OCI-LY3 (cell line): ENCODE results near the gene B3GNT9.

Experiments used
- H2AFZ ChIP-seq: fragments of 200-600, 300-600 bp; shearing (Covaris generic); 2 replicates; pipeline ENCODE4 v1.6.0; 2014; ENCODE audit warnings: antibody characterized with exemption, low read depth, low read length
- H3K27ac ChIP-seq: fragments of 200-600, 300-600 bp; sonication (generic); 2 replicates; pipeline ENCODE4 v1.5.1; 2014; ENCODE audit warnings: mild to moderate bottlenecking, low read length, moderate library complexity, mixed read lengths
- H3K27me3 ChIP-seq: fragments of 200-600, 300-600 bp; sonication (generic); 2 replicates; pipeline ENCODE4 v1.6.1; 2014; ENCODE audit warnings: low read depth, low read length, mixed read lengths
- H3K36me3 ChIP-seq: fragments of 200-600, 300-600 bp; sonication (generic); replicated peaks from 2 replicates; pipeline ENCODE3; 2014; ENCODE audit warnings: low read depth, low read length, mixed read lengths
- H3K4me1 ChIP-seq: fragments of 300-600, 200-600 bp; sonication (generic); 2 replicates; pipeline ENCODE4 v1.6.1; 2014; ENCODE audit warnings: low read length, mixed read lengths
- H3K4me2 ChIP-seq: fragments of 200-600, 300-600 bp; sonication (generic); 2 replicates; pipeline ENCODE4 v1.6.1; 2014; ENCODE audit warnings: low read length, mixed read lengths
- H3K4me3 ChIP-seq: fragments of 300-600, 200-600 bp; sonication (generic); 2 replicates; pipeline ENCODE4 v1.5.1; 2014; ENCODE audit warnings: antibody characterized with exemption, mild to moderate bottlenecking, low read length, moderate library complexity
- H3K79me2 ChIP-seq: fragments of 300-600, 200-600 bp; shearing (Covaris generic); 2 replicates; pipeline ENCODE4 v1.6.1; 2014; ENCODE audit warnings: mild to moderate bottlenecking, low read length, mixed read lengths
- H3K9ac ChIP-seq: fragments of 300-600, 200-600 bp; shearing (Covaris generic); 2 replicates; pipeline ENCODE4 v1.6.0; 2014; ENCODE audit warnings: mild to moderate bottlenecking, low read length, moderate library complexity
- H3K9me3 ChIP-seq: fragments of 200-600, 300-600 bp; shearing (Covaris generic); 2 replicates; pipeline ENCODE4 v1.6.1; 2014; ENCODE audit warnings: low read length, mixed read lengths; ENCODE audit not compliant: insufficient read depth
- H4K20me1 ChIP-seq: fragments of 200-600, 300-600 bp; sonication (generic); 2 replicates; pipeline ENCODE4 v1.6.1; 2016; ENCODE audit warnings: low read length, mixed read lengths; ENCODE audit not compliant: insufficient read depth
- CTCF ChIP-seq: fragments of 200-600, 300-600 bp; sonication (generic); IDR thresholded peaks from 2 replicates; pipeline ENCODE4 v1.5.1; 2014; ENCODE audit warnings: antibody characterized with exemption, low read length, low read depth
- EZH2phosphoT487 ChIP-seq: fragments of 200-600 bp; shearing (Covaris generic); IDR thresholded peaks from 2 replicates; pipeline ENCODE4 v1.6.1; 2018; ENCODE audit warnings: antibody characterized with exemption, mixed run types, low read depth

Gene B3GNT9

GRCh38 chr16:67166598-67167168 lies 15.9 kb upstream of the B3GNT9 start:
- peaks cover 52% of the 10 kb centered on the region for H3K4me1 ChIP-seq
- TF ChIP-seq CTCF = no peak
- TF ChIP-seq EZH2phosphoT487 = no peak
- H4K20me1 ChIP-seq = no peaks in the 10 kb centered on the region
- peaks cover 11% of the 10 kb centered on the region for H3K36me3 ChIP-seq
- no peak overlapping the region for H2AFZ ChIP-seq
- no peaks in the 10 kb centered on the region for H3K27me3 ChIP-seq
- H3K4me2 ChIP-seq = peak overlapping the region; percentile 61
- H3K4me3 ChIP-seq = peak overlapping the region; percentile 50
- H3K9ac ChIP-seq = peak overlapping the region; percentile 50
- peaks cover 7% of the 10 kb centered on the region; the same call in 1 of the 2 replicates for H3K79me2 ChIP-seq
- peak overlapping the region; percentile 45 for H3K27ac ChIP-seq
- H3K9me3 ChIP-seq = no peaks in the 10 kb centered on the region

DNA sequence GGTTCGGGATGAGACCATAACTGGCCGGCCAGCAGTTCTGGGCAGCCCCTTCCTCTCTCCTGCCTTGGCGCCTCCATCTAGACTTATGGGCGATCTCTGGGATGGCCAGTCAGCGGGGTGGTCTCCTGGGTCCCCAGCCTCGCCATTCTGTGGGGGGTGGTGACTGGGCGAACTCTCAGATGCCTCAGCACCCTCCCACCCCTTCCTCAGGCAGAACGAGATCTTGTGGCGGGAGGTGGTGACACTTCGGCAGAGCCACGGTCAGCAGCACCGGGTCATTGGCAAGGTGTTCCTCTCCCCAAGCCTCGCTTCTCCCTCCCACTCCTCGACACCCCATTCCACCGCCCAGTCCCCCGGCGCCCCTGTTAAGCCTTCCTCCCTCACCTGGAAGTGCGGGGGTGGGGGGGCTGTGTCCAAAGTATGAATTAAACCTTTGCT lies 15.3 kb upstream of the B3GNT9 start:
- Histone ChIP-seq H3K27ac (peak overlapping the region; percentile 45), H2AFZ (no peak overlapping the region), H3K4me1 (peaks cover 46% of the 10 kb centered on the region), H4K20me1 (no peaks in the 10 kb centered on the region), H3K79me2 (0 out of 2 replicates have a peak, but pooled peaks cover 1% of the 10 kb centered on the region), H3K27me3 (no peaks in the 10 kb centered on the region), H3K4me3 (peak overlapping the region; percentile 50; the same call in 1 of the 2 replicates), H3K9ac (peak overlapping the region; percentile 50; the same call in 1 of the 2 replicates), H3K36me3 (peaks cover 6% of the 10 kb centered on the region), H3K4me2 (peak overlapping the region; percentile 61), H3K9me3 (no peaks in the 10 kb centered on the region)
- TF ChIP-seq EZH2phosphoT487 (no peak), CTCF (no peak)

GRCh38 chr16:67165121-67166078 lies 14.6 kb upstream of the B3GNT9 start:
- Histone ChIP-seq H3K9me3 (no peaks in the 10 kb centered on the region), H3K79me2 (peaks cover 7% of the 10 kb centered on the region; the same call in 1 of the 2 replicates), H3K27ac (no peak overlapping the region), H2AFZ (no peak overlapping the region), H3K27me3 (no peaks in the 10 kb centered on the region), H3K4me2 (no peak overlapping the region), H4K20me1 (no peaks in the 10 kb centered on the region), H3K36me3 (peaks cover 10% of the 10 kb centered on the region), H3K9ac (no peak overlapping the region), H3K4me1 (peaks cover 48% of the 10 kb centered on the region), H3K4me3 (no peak overlapping the region)
- TF ChIP-seq CTCF (no peak), EZH2phosphoT487 (no peak)

- no peak within 1 kb of the TSS for H3K9ac ChIP-seq
- H3K4me2 ChIP-seq = no peak within 1 kb of the TSS
- peaks cover 10% of the 10 kb centered on the region for H3K36me3 ChIP-seq
- no peaks in the 10 kb centered on the region for H4K20me1 ChIP-seq
- no peaks in the 10 kb centered on the region for H3K27me3 ChIP-seq
- H3K4me1 ChIP-seq = peaks cover 43% of the 10 kb centered on the region
- peaks cover 7% of the 10 kb centered on the region; the same call in 1 of the 2 replicates for H3K79me2 ChIP-seq
- no peak for TF ChIP-seq CTCF
- no peak for TF ChIP-seq EZH2phosphoT487
- no peak within 1 kb of the TSS for H3K27ac ChIP-seq
- no peak within 1 kb of the TSS for H2AFZ ChIP-seq
- H3K9me3 ChIP-seq = no peaks in the 10 kb centered on the region
- no peak within 1 kb of the TSS for H3K4me3 ChIP-seq
Measured at GRCh38 chr16:67164599-67165061, 13.8 kb upstream of the B3GNT9 start, which contains the start of gene HSF4. HSF4 (plus strand) TSS chr16:67164745; CDS start chr16:67164812, 67 bp downstream.
